Karpas-422 (cell line): Measurements from ENCODE around the gene PRICKLE2. TPM values are rescaled to one million over a fixed set of nuclear protein-coding genes. Genes with fewer than 3 reads are reported as not detected.

ENCODE experiments used
- DNase-seq: peaks from one replicate; pipeline ENCODE4 v3.0.0-alpha.2; 2015
- H2AFZ ChIP-seq: fragments of 200-600 bp; sonication (generic); 2 replicates; pipeline ENCODE4 v1.6.1; 2014; ENCODE audit warnings: antibody characterized with exemption, low read length, mixed read lengths
- H3K27ac ChIP-seq: fragments of 200-600 bp; sonication (generic); 2 replicates; pipeline ENCODE4 v1.5.1; 2014; ENCODE audit warnings: mild to moderate bottlenecking, low read length, moderate library complexity
- H3K27me3 ChIP-seq: fragments of 200-600 bp; sonication (generic); 2 replicates; pipeline ENCODE4 v1.6.1; 2014; ENCODE audit warnings: low read length, mixed read lengths
- H3K36me3 ChIP-seq: fragments of 200-600 bp; sonication (generic); 2 replicates; pipeline ENCODE4 v1.6.1; 2014; ENCODE audit warnings: low read length, mixed read lengths; ENCODE audit not compliant: insufficient read depth
- H3K4me1 ChIP-seq: fragments of 200-600 bp; sonication (generic); 2 replicates; pipeline ENCODE4 v1.6.1; 2014; ENCODE audit warnings: mild to moderate bottlenecking, low read length, mixed read lengths
- H3K4me2 ChIP-seq: fragments of 200-600 bp; sonication (generic); 2 replicates; pipeline ENCODE4 v1.6.1; 2014; ENCODE audit warnings: low read length, low read depth, mild to moderate bottlenecking; ENCODE audit not compliant: poor library complexity, severe bottlenecking
- H3K4me3 ChIP-seq: fragments of 200-600 bp; sonication (generic); 2 replicates; pipeline ENCODE4 v1.5.1; 2014; ENCODE audit warnings: mild to moderate bottlenecking, antibody characterized with exemption, low read length, mixed read lengths
- H3K79me2 ChIP-seq: fragments of 200-600 bp; sonication (generic); 2 replicates; pipeline ENCODE4 v1.6.1; 2014; ENCODE audit warnings: mild to moderate bottlenecking, low read length, mixed read lengths
- H3K9ac ChIP-seq: fragments of 200-600 bp; sonication (generic); 2 replicates; pipeline ENCODE4 v1.6.0; 2014; ENCODE audit warnings: low read length
- H3K9me2 ChIP-seq: fragments of 200-600 bp; sonication (generic), shearing (Covaris generic); replicated peaks from 2 replicates; pipeline ENCODE4 v1.6.0; 2014; ENCODE audit warnings: mild to moderate bottlenecking, low read length, moderate library complexity; ENCODE audit not compliant: insufficient read depth
- H3K9me3 ChIP-seq: fragments of 300-700, 200-600 bp; sonication (generic); 2 replicates; pipeline ENCODE4 v1.6.1; 2014; ENCODE audit warnings: low read length, mixed read lengths
- H4K20me1 ChIP-seq: fragments of 200-600 bp; sonication (generic); 2 replicates; pipeline ENCODE4 v1.6.1; 2014; ENCODE audit warnings: mild to moderate bottlenecking, antibody characterized with exemption, low read length, low read depth; ENCODE audit not compliant: insufficient read depth
- total RNA-seq: library from RNA; depleted of rRNA; stranded (reverse); fragments of >200 nt; shearing (Covaris generic); gene quantifications from 2 replicates; pipeline ENCODE4 v1.2.3, GENCODE V29; 2014; ENCODE audit warnings: low replicate concordance

Gene PRICKLE2
- total RNA-seq, 1 experiment from 2014 or later = not detected

GRCh38 chr3:64167351-64167750 lies 57.9 kb downstream of the PRICKLE2 start:
- no peak overlapping the region for H3K9ac ChIP-seq
- no peaks in the 10 kb centered on the region for H3K79me2 ChIP-seq
- H3K4me3 ChIP-seq = no peak overlapping the region
- no peaks in the 10 kb centered on the region for H3K9me2 ChIP-seq
- no peak overlapping the region for H2AFZ ChIP-seq
- no peak for DNase-seq
- no peaks in the 10 kb centered on the region for H3K36me3 ChIP-seq
- H4K20me1 ChIP-seq = no peaks in the 10 kb centered on the region
- no peak overlapping the region for H3K4me2 ChIP-seq
- H3K27ac ChIP-seq = no peak overlapping the region
- no peaks in the 10 kb centered on the region for H3K9me3 ChIP-seq
- H3K27me3 ChIP-seq = no peaks in the 10 kb centered on the region
- H3K4me1 ChIP-seq = no peaks in the 10 kb centered on the region

DNA sequence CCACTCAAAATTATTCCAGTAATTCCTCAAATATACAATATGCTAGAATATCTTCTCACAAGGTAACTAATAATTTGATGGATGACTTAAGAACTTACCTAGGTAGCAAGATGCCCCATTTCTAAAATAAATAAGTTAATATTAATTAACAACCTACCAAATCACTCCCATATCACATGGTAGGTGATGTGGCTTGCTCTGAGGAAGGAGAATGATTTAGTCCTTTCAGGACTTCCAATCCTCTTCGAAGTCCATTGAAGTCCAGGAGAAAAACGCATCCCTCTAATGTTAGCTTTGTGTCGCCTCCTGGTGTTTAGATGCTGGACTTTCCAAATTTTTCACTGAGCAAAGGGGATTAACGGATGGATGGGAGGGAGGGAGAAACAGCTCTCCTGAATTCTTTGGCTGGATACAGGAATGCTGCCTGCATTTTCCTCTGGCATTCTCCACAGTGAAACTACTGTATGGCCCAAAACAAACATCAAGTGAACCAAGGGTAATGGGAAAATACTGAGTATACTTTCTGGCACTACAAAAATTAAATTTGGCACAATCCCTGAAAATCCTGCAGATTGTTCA lies 58.6 kb downstream of the PRICKLE2 start:
- DNase-seq = no peak
- no peaks in the 10 kb centered on the region for H3K36me3 ChIP-seq
- H3K79me2 ChIP-seq = no peaks in the 10 kb centered on the region
- no peaks in the 10 kb centered on the region for H3K9me2 ChIP-seq
- no peaks in the 10 kb centered on the region for H3K4me1 ChIP-seq
- no peaks in the 10 kb centered on the region for H3K9me3 ChIP-seq
- H3K4me2 ChIP-seq = no peak overlapping the region
- no peak overlapping the region for H3K27ac ChIP-seq
- H4K20me1 ChIP-seq = no peaks in the 10 kb centered on the region
- H2AFZ ChIP-seq = no peak overlapping the region
- H3K9ac ChIP-seq = no peak overlapping the region
- H3K4me3 ChIP-seq = no peak overlapping the region
- H3K27me3 ChIP-seq = no peaks in the 10 kb centered on the region

DNA sequence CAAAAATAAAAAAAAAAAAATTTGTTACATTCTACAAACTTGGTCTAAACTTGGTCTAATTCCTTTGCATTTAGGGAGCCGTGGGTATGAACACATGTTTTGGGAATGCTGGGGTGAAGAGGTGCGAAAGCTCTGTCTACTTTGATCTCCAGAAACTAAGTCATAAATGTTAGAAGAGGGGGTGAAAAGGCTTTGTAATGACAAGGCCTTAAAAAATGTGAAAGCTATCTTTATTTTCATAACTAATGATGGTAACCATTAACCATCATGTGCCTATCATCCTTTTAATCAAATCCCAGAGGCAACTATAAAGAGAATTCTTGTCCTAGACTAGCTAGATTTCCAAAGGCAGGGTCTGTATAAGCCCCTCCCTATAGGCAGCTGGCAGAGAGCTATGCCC lies 60.9 kb downstream of the PRICKLE2 start:
- H3K4me3 ChIP-seq = no peak overlapping the region
- H4K20me1 ChIP-seq = no peaks in the 10 kb centered on the region
- H3K4me2 ChIP-seq = no peak overlapping the region
- no peaks in the 10 kb centered on the region for H3K9me3 ChIP-seq
- no peaks in the 10 kb centered on the region for H3K27me3 ChIP-seq
- no peak overlapping the region for H3K27ac ChIP-seq
- no peaks in the 10 kb centered on the region for H3K4me1 ChIP-seq
- H3K36me3 ChIP-seq = no peaks in the 10 kb centered on the region
- H3K79me2 ChIP-seq = no peaks in the 10 kb centered on the region
- no peak for DNase-seq
- H3K9me2 ChIP-seq = no peaks in the 10 kb centered on the region
- H2AFZ ChIP-seq = no peak overlapping the region
- H3K9ac ChIP-seq = no peak overlapping the region

- no peak for DNase-seq
- no peak overlapping the region for H3K4me2 ChIP-seq
- no peaks in the 10 kb centered on the region for H3K27me3 ChIP-seq
- no peak overlapping the region for H3K27ac ChIP-seq
- no peaks in the 10 kb centered on the region for H3K9me3 ChIP-seq
- no peak overlapping the region for H2AFZ ChIP-seq
- H3K79me2 ChIP-seq = no peaks in the 10 kb centered on the region
- H4K20me1 ChIP-seq = no peaks in the 10 kb centered on the region
- no peaks in the 10 kb centered on the region for H3K9me2 ChIP-seq
- H3K36me3 ChIP-seq = no peaks in the 10 kb centered on the region
- no peak overlapping the region for H3K9ac ChIP-seq
- H3K4me1 ChIP-seq = no peaks in the 10 kb centered on the region
- H3K4me3 ChIP-seq = no peak overlapping the region
These were observed 61.5 kb downstream of the PRICKLE2 start for GRCh38 chr3:64163755-64164148.

DNA sequence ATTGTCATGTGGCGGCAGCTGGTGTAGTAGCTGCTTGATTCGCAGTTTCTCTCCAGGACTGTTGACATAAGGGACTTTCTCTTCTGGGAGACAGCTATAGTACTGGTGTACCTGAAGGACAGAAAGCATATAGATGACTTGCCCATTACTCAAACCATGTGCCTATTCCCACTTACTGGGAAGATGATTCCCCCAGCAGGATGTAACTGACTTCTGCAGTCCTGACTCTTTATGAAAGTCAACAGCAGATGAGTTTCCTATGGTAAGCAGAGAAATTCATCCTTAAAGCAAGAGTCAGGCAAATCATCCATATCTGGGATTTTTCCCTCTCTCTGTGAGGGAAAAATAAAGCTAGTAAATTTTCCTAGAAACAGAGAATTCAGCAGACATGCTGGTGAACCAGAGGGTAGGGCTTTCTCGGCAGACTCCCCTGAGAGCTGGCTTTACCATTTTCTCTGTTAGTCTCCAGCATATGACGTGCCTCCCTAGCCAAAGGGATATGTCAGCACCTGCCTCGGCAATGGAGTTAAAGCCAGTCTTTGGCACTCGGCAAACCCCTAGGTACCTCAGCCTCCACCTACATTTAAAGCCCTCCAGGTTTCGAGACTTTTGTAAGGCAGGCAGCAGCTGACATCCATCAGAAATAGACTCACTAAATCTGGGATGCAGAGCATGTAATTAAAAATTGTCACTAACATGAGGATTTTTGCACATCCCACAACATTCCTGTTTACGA lies 62.1 kb downstream of the PRICKLE2 start:
- no peak overlapping the region for H3K4me2 ChIP-seq
- no peaks in the 10 kb centered on the region for H3K27me3 ChIP-seq
- H2AFZ ChIP-seq = no peak overlapping the region
- no peaks in the 10 kb centered on the region for H3K79me2 ChIP-seq
- H3K9me2 ChIP-seq = no peaks in the 10 kb centered on the region
- H3K9ac ChIP-seq = no peak overlapping the region
- no peaks in the 10 kb centered on the region for H3K4me1 ChIP-seq
- DNase-seq = no peak
- no peaks in the 10 kb centered on the region for H3K9me3 ChIP-seq
- no peak overlapping the region for H3K4me3 ChIP-seq
- H3K27ac ChIP-seq = no peak overlapping the region
- H3K36me3 ChIP-seq = no peaks in the 10 kb centered on the region
- H4K20me1 ChIP-seq = no peaks in the 10 kb centered on the region

- Histone ChIP-seq H3K9ac (no peak overlapping the region), H3K9me2 (no peaks in the 10 kb centered on the region), H3K4me2 (no peak overlapping the region), H3K36me3 (no peaks in the 10 kb centered on the region), H3K4me1 (no peaks in the 10 kb centered on the region), H3K79me2 (no peaks in the 10 kb centered on the region), H3K27me3 (no peaks in the 10 kb centered on the region), H3K27ac (no peak overlapping the region), H3K9me3 (no peaks in the 10 kb centered on the region), H4K20me1 (no peaks in the 10 kb centered on the region), H2AFZ (no peak overlapping the region), H3K4me3 (no peak overlapping the region)
- no peak for DNase-seq
These were observed 63.7 kb downstream of the PRICKLE2 start for GRCh38 chr3:64161481-64161952.

GRCh38 chr3:64160000-64160695 lies 65.1 kb downstream of the PRICKLE2 start:
- H3K27ac ChIP-seq = no peak overlapping the region
- H3K4me2 ChIP-seq = no peak overlapping the region
- H2AFZ ChIP-seq = no peak overlapping the region
- H3K4me1 ChIP-seq = no peaks in the 10 kb centered on the region
- H3K9me3 ChIP-seq = no peaks in the 10 kb centered on the region
- no peaks in the 10 kb centered on the region for H3K79me2 ChIP-seq
- no peak overlapping the region for H3K9ac ChIP-seq
- no peak overlapping the region for H3K4me3 ChIP-seq
- no peaks in the 10 kb centered on the region for H3K36me3 ChIP-seq
- no peaks in the 10 kb centered on the region for H3K27me3 ChIP-seq
- H4K20me1 ChIP-seq = no peaks in the 10 kb centered on the region
- H3K9me2 ChIP-seq = no peaks in the 10 kb centered on the region
- DNase-seq = no peak

GRCh38 chr3:64158334-64158733 lies 66.9 kb downstream of the PRICKLE2 start:
- Histone ChIP-seq H3K4me1 (no peaks in the 10 kb centered on the region), H3K4me3 (no peak overlapping the region), H4K20me1 (no peaks in the 10 kb centered on the region), H3K27me3 (no peaks in the 10 kb centered on the region), H3K9me2 (no peaks in the 10 kb centered on the region), H3K4me2 (no peak overlapping the region), H3K9ac (no peak overlapping the region), H3K27ac (no peak overlapping the region), H3K79me2 (no peaks in the 10 kb centered on the region), H3K36me3 (no peaks in the 10 kb centered on the region), H2AFZ (no peak overlapping the region), H3K9me3 (no peaks in the 10 kb centered on the region)
- no peak for DNase-seq
